A549 (cell line): ENCODE data around the gene CASP8.

Experiments
- CHD2 ChIP-seq: fragments of 150-350 bp; IDR thresholded peaks from 2 replicates; pipeline ENCODE4 v1.6.1; 2014; ENCODE audit warnings: low read length; ENCODE audit not compliant: partially characterized antibody
- CTCF ChIP-seq: fragments of >200 bp; sonication (Bioruptor Twin); formaldehyde crosslinking; IDR thresholded peaks from 3 replicates; pipeline ENCODE4 v1.5.1; 2016
- FOSL2 ChIP-seq, 2 experiments: fragments of 450-650 bp in 1 of 2; fragments of >200 bp in 1 of 2; sonication (Bioruptor Twin) in 1 of 2; formaldehyde crosslinking; IDR thresholded peaks; 2 replicates each; pipeline versions ENCODE4 v1.5.0 to v1.6.1; 2016 to 2020; ENCODE audit warnings: mild to moderate bottlenecking in 1 of 2, moderate library complexity in 1 of 2
- HOXA7 ChIP-seq: fragments of 250-450 bp; sonication (Bioruptor Pico); IDR thresholded peaks from 2 replicates; pipeline ENCODE4 v1.5.0; 2020; ENCODE audit warnings: mild to moderate bottlenecking, moderate library complexity
- MAX ChIP-seq: IDR thresholded peaks from 2 replicates; pipeline ENCODE4 v1.6.1; 2012
- MAZ ChIP-seq: fragments of 150-350 bp; IDR thresholded peaks from 2 replicates; pipeline ENCODE4 v1.6.1; 2014; ENCODE audit warnings: antibody characterized with exemption, low read depth, low read length, borderline replicate concordance
- POLR2A ChIP-seq: IDR thresholded peaks from 2 replicates; pipeline ENCODE4 v1.6.1; 2012; ENCODE audit warnings: mild to moderate bottlenecking, low read length
- REST ChIP-seq: fragments of 200-600 bp; sonication (generic); IDR thresholded peaks from 2 replicates; pipeline ENCODE4 v1.6.1; 2016; ENCODE audit warnings: antibody characterized with exemption, mild to moderate bottlenecking, moderate library complexity
- RFX5 ChIP-seq: fragments of 450-650 bp; IDR thresholded peaks from 2 replicates; pipeline ENCODE4 v1.7.1; 2014; ENCODE audit warnings: antibody characterized with exemption, mild to moderate bottlenecking, moderate library complexity
- USF2 ChIP-seq: fragments of 450-650 bp; IDR thresholded peaks from 2 replicates; pipeline ENCODE4 v1.6.1; 2014; ENCODE audit warnings: antibody characterized with exemption

- TF ChIP-seq USF2: no peak
- no peak for TF ChIP-seq CTCF
- no peak for TF ChIP-seq POLR2A
- TF ChIP-seq HOXA7 (CRISPR knock-in tag): no peak
- TF ChIP-seq CHD2: no peak
- TF ChIP-seq MAZ: no peak
- TF ChIP-seq REST: no peak
- no peak for TF ChIP-seq RFX5
- TF ChIP-seq MAX: no peak
- TF ChIP-seq FOSL2 (IDR thresholded peaks at IDR 0.05): no peak
- no peak for TF ChIP-seq FOSL2 (CRISPR knock-in tag; IDR thresholded peaks at IDR 0.05)
Measured at GRCh38 chr2:201250741-201251140, 9.6 kb upstream of the CASP8 start.
